GM10266 (cell line): Measurements from ENCODE around the gene GPR15LG.
"Not testable (repeated sequence)": the region's sequence is repeated elsewhere in the genome, so short reads cannot be mapped to it uniquely, and the experiment has no call there.

Experiments used
- DNase-seq: peaks from one replicate; pipeline ENCODE4 v3.0.0; 2012; ENCODE audit errors: extremely low spot score
- TF ChIP-seq, protein P1 (sequence below): IDR thresholded peaks from 2 replicates; pipeline ENCODE4 v1.5.1; 2012; ENCODE audit warnings: mild to moderate bottlenecking, low read depth; ENCODE audit not compliant: control insufficient read depth, insufficient read depth; ENCODE audit errors: missing control alignments

GPR15LG gene

DNA sequence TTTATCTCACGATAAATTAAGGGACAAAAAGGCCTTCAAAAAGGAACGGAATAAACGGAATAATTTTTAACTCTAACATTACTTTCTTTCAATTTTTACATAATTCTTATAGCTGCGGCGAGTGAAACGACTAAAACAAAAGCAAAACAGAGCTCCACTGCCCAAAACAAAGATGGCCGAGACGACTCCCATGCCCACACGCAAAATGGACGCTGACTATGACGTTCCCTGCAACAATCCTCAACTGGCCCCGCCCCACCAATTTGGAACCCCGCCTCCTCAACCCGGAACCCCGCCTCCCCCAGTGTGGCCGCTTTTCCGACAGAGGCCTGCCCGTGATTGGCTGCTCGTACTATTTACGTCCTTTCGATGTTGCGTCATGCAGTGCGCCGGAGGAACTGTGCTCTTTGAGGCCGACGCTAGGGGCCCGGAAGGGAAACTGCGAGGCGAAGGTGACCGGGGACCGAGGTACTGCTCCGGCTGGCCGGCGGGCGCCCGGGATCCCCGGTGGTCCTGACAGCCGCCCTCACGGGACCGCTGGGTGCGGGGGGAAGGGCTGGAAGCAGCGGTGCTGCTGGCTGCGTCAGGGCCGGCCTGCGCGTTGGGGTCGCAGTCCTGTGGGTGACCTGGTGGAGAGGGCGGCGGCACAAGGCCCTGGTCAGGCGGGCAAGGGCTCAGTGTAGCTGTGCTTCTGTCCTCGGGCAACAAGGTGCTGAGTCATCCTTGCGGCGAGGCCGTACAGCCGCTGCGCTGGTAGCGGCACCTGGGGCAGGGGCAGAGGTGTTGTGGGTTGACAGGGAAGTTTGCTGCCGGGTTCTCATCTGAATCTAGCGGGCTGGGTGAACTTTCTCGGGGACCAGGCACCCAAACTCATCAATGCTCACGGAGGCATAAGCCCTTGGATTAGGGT is 34.2 kb upstream of the GPR15LG start, which contains the start of gene GHITM:
Gene GHITM, plus strand, starts transcription at position 384 of the 910 bp plus-strand sequence. CDS start 1,992 bp downstream, outside the sequence.
- TF ChIP-seq, protein P1, sequence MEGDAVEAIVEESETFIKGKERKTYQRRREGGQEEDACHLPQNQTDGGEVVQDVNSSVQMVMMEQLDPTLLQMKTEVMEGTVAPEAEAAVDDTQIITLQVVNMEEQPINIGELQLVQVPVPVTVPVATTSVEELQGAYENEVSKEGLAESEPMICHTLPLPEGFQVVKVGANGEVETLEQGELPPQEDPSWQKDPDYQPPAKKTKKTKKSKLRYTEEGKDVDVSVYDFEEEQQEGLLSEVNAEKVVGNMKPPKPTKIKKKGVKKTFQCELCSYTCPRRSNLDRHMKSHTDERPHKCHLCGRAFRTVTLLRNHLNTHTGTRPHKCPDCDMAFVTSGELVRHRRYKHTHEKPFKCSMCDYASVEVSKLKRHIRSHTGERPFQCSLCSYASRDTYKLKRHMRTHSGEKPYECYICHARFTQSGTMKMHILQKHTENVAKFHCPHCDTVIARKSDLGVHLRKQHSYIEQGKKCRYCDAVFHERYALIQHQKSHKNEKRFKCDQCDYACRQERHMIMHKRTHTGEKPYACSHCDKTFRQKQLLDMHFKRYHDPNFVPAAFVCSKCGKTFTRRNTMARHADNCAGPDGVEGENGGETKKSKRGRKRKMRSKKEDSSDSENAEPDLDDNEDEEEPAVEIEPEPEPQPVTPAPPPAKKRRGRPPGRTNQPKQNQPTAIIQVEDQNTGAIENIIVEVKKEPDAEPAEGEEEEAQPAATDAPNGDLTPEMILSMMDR = no peak
- DNase-seq = peak; percentile 92

DNA sequence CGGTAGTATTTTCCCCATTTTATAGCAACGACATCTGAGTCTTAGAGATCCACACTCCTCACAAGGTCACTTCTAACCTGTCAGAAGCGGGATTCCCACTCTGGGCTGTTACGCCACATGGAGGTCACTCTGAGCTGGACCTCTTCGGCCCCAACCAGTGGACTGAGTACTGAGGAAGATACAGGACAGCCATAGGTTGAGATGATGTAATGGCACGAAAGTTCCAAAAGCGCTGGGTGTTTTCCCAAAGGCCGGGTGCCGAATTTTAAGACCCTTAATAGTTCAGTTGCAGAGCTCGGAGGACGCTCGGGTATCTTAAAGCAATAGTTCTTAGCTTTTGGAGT is 33.6 kb upstream of the GPR15LG start:
- DNase-seq = no peak
- TF ChIP-seq, protein P1 = no peak

- no peak for DNase-seq
- TF ChIP-seq, protein P1 = no peak
These were observed 26.3 kb upstream of the GPR15LG start for GRCh38 chr10:84147347-84147746.

DNA sequence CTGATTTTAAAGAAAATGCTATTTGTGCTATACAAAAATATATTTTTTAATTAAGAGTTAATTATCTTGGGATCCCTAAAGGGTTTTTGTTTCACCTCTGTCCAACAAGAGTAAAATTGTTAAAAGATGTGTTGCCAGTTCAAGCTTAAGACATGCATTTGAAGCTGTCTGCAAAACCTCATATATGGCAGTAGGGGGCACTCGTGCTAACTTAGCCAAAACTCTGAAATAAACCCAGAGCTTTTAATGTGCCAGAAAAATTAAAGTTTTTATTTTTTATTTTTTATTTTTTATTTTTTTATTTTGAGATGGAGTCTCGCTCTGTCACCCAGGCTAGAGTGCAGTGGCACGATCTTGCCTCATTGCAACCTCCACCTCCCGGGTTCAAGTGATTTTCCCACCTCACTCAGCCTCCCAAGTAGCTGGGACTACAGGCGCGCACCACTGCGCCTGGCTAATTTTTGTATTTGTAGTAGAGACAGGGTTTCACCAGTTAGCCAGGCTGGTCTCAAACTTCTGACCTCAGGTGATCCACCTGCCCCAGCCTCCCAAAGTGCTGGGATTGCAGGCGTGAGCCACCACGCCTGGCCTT is 25.5 kb upstream of the GPR15LG start:
- DNase-seq = not testable (repeated sequence)
- TF ChIP-seq, protein P1 = peak; percentile 73

DNA sequence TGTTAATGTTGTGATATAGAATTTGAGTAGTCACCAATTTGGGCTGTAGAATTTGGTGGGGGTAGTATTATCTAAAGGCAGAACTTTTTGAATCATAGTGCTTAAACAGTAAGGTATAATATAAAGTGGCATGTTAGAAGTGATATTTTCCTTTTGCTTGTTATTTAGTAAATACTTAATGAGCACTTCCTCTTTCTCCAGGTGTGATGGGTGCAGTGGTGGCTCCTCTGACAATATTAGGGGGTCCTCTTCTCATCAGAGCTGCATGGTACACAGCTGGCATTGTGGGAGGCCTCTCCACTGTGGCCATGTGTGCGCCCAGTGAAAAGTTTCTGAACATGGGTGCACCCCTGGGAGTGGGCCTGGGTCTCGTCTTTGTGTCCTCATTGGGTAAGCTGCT is 23.7 kb upstream of the GPR15LG start:
- DNase-seq = no peak
- TF ChIP-seq, protein P1 = no peak

GRCh38 chr10:84152769-84153168 is 20.8 kb upstream of the GPR15LG start:
- DNase-seq = no peak
- TF ChIP-seq, protein P1 = no peak

GRCh38 chr10:84155521-84155920 is 18.1 kb upstream of the GPR15LG start:
- DNase-seq = no peak
- TF ChIP-seq, protein P1 = no peak
